ENCODE data around the gene CSRNP2.
"Not testable (repeated sequence)": the region's sequence is repeated elsewhere in the genome, so short reads cannot be mapped to it uniquely, and the experiment has no call there.

CSRNP2 gene

DNA sequence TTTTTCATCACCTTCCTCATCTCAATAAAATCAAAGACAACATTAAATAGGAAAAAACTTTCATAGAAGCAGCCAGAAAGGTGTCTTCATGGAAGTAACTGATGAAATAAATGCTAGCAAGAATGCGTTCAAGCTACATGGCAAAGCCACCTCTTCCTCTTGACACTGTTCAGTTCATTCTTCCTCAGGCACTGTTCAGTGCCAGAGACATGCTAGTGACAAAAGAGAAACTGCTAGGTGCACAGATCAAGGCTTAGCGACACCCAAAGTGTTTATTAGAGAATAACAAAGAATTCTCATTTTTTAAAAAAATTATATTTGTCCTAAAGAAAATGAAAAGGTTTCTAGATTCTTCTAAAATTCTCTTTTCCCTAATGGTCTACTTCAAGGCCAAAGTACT lies 64.4 kb downstream of the CSRNP2 start:
- Histone ChIP-seq H3K4me1 (ENCODE audit: low read length) (0 out of 2 replicates have a peak, but pooled peaks cover 4% of the 10 kb centered on the region), H4K20me1 (ENCODE audit: insufficient read depth, low read length) (no peaks in the 10 kb centered on the region), H3K36me3 (replicated peaks; ENCODE audit: insufficient read depth, low read length) (no peaks in the 10 kb centered on the region), H3K27ac (ENCODE audit: low read length) (no peak overlapping the region), H3K9me3 (replicated peaks; ENCODE audit: insufficient read depth, low read length) (no peaks in the 10 kb centered on the region), H3K9ac (ENCODE audit: low read length) (no peak overlapping the region), H3K9me2 (replicated peaks; ENCODE audit: insufficient read depth, low read length) (no peaks in the 10 kb centered on the region), H3F3A (ENCODE audit: insufficient read depth, low read length) (peaks cover 10% of the 10 kb centered on the region), H3K4me3 (ENCODE audit: low read length) (no peak overlapping the region), H3K79me2 (ENCODE audit: low read length) (peaks cover 96% of the 10 kb centered on the region), H3K27me3 (replicated peaks; ENCODE audit: insufficient read depth, low read length) (no peaks in the 10 kb centered on the region), H2AFZ (ENCODE audit: low read length) (no peak overlapping the region), H3K4me2 (ENCODE audit: low read depth, low read length) (no peak overlapping the region)
- DNase-seq = no peak
- TF ChIP-seq, protein P1, sequence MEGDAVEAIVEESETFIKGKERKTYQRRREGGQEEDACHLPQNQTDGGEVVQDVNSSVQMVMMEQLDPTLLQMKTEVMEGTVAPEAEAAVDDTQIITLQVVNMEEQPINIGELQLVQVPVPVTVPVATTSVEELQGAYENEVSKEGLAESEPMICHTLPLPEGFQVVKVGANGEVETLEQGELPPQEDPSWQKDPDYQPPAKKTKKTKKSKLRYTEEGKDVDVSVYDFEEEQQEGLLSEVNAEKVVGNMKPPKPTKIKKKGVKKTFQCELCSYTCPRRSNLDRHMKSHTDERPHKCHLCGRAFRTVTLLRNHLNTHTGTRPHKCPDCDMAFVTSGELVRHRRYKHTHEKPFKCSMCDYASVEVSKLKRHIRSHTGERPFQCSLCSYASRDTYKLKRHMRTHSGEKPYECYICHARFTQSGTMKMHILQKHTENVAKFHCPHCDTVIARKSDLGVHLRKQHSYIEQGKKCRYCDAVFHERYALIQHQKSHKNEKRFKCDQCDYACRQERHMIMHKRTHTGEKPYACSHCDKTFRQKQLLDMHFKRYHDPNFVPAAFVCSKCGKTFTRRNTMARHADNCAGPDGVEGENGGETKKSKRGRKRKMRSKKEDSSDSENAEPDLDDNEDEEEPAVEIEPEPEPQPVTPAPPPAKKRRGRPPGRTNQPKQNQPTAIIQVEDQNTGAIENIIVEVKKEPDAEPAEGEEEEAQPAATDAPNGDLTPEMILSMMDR (IDR thresholded peaks at IDR 0.05; ENCODE audit: low read length) = no peak
- TF ChIP-seq EZH2phosphoT487 (IDR thresholded peaks at IDR 0.05; ENCODE audit: low read length) (no peak), EZH2 (optimal IDR thresholded peaks at IDR 0.05; ENCODE audit: low read depth, low read length) (no peak)

DNA sequence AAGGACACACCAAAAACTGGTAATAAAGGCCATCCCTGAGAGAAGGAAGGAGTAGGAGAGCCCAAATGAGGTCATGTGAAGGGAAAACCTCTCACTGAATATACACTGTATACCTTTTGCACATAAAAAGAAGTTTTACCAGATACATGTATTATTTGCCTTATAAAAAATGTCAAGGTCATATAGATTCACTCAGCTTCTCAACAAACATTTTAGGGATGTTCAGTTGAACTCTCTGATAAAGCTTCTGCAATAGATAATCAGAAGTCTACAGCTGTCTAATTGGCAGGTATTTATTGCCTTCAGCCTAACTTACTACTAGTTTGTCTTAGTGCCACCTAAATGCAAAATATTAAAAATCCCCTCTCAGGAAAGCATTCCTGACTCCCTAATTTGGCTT lies 65.9 kb downstream of the CSRNP2 start:
- Histone ChIP-seq H3K27ac (ENCODE audit: low read length) (no peak overlapping the region), H2AFZ (ENCODE audit: low read length) (no peak overlapping the region), H3K4me3 (ENCODE audit: low read length) (no peak overlapping the region), H3K4me1 (ENCODE audit: low read length) (0 out of 2 replicates have a peak, but pooled peaks cover 4% of the 10 kb centered on the region), H3F3A (ENCODE audit: insufficient read depth, low read length) (no peaks in the 10 kb centered on the region), H3K4me2 (ENCODE audit: low read depth, low read length) (no peak overlapping the region), H4K20me1 (ENCODE audit: insufficient read depth, low read length) (no peaks in the 10 kb centered on the region), H3K27me3 (replicated peaks; ENCODE audit: insufficient read depth, low read length) (no peaks in the 10 kb centered on the region), H3K36me3 (replicated peaks; ENCODE audit: insufficient read depth, low read length) (no peaks in the 10 kb centered on the region), H3K79me2 (ENCODE audit: low read length) (peaks cover 96% of the 10 kb centered on the region), H3K9me3 (replicated peaks; ENCODE audit: insufficient read depth, low read length) (no peaks in the 10 kb centered on the region), H3K9me2 (replicated peaks; ENCODE audit: insufficient read depth, low read length) (no peaks in the 10 kb centered on the region), H3K9ac (ENCODE audit: low read length) (no peak overlapping the region)
- TF ChIP-seq, protein P1 (IDR thresholded peaks at IDR 0.05; ENCODE audit: low read length) = no peak
- TF ChIP-seq EZH2phosphoT487 (IDR thresholded peaks at IDR 0.05; ENCODE audit: low read length) (no peak), EZH2 (optimal IDR thresholded peaks at IDR 0.05; ENCODE audit: low read depth, low read length) (no peak)
- no peak for DNase-seq

DNA sequence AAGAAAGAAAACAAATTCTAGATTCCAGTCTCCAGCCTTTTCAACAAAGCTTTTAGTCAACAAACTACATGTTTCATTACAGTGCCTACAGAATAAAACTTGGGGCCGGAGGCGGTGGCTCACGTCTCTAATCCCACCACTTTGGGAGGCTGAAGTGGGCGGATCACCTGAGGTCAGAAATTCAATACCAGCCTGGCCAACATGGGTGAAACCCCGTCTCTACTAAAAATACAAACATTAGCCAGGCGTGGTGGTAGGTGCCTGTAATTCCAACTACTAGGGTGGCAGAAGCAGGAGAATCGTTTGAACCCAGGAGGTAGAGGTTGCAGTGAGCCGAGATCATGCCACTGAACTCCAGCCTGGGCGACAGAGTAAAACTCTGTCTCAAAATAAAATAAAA lies 68.9 kb downstream of the CSRNP2 start:
- H3K4me3 ChIP-seq (ENCODE audit: low read length); H3K9me2 ChIP-seq (replicated peaks; ENCODE audit: insufficient read depth, low read length); H3K36me3 ChIP-seq (replicated peaks; ENCODE audit: insufficient read depth, low read length); H3K27ac ChIP-seq (ENCODE audit: low read length); H3K9ac ChIP-seq (ENCODE audit: low read length); DNase-seq; H4K20me1 ChIP-seq (ENCODE audit: insufficient read depth, low read length); H3K4me1 ChIP-seq (ENCODE audit: low read length); H3K27me3 ChIP-seq (replicated peaks; ENCODE audit: insufficient read depth, low read length); H3K4me2 ChIP-seq (ENCODE audit: low read depth, low read length); H2AFZ ChIP-seq (ENCODE audit: low read length); H3K9me3 ChIP-seq (replicated peaks; ENCODE audit: insufficient read depth, low read length); H3F3A ChIP-seq (ENCODE audit: insufficient read depth, low read length): not testable (repeated sequence)
- peaks cover 85% of the 10 kb centered on the region for H3K79me2 ChIP-seq (ENCODE audit: low read length)

DNA sequence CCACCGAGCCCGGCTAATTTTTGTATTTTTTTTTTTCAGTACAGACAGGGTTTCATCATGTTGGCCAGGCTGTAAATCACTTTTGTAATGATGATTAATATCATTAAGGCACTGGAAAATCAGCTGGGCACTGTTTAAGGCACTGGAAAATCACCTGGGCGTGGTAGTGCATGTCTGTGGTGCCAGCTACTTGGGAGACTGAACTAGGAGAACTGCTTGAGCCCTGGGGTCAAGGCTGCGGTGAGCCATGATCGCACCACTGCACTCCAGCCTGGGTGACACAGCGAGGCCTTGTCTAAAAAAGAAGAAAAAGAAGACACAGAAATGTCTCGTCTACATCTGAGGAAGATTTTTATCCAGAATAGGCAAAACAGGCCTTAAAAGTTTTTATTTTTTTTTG lies 70.0 kb downstream of the CSRNP2 start:
- Histone ChIP-seq H3K9me3 (replicated peaks; ENCODE audit: insufficient read depth, low read length) (no peaks in the 10 kb centered on the region), H3K36me3 (replicated peaks; ENCODE audit: insufficient read depth, low read length) (no peaks in the 10 kb centered on the region), H3K4me1 (ENCODE audit: low read length) (no peaks in the 10 kb centered on the region), H3K9ac (ENCODE audit: low read length) (no peak overlapping the region), H3K79me2 (ENCODE audit: low read length) (peaks cover 83% of the 10 kb centered on the region), H3K27me3 (replicated peaks; ENCODE audit: insufficient read depth, low read length) (no peaks in the 10 kb centered on the region), H3K4me2 (ENCODE audit: low read depth, low read length) (no peak overlapping the region), H3K9me2 (replicated peaks; ENCODE audit: insufficient read depth, low read length) (no peaks in the 10 kb centered on the region), H2AFZ (ENCODE audit: low read length) (no peak overlapping the region), H3K4me3 (ENCODE audit: low read length) (no peak overlapping the region), H3F3A (ENCODE audit: insufficient read depth, low read length) (no peaks in the 10 kb centered on the region), H3K27ac (ENCODE audit: low read length) (no peak overlapping the region), H4K20me1 (ENCODE audit: insufficient read depth, low read length) (no peaks in the 10 kb centered on the region)
- TF ChIP-seq, protein P1 (IDR thresholded peaks at IDR 0.05; ENCODE audit: low read length) = no peak
- TF ChIP-seq EZH2phosphoT487 (IDR thresholded peaks at IDR 0.05; ENCODE audit: low read length) (no peak), EZH2 (optimal IDR thresholded peaks at IDR 0.05; ENCODE audit: low read depth, low read length) (no peak)
- DNase-seq = no peak
